GM12865 (cell line): ENCODE measurements around the gene PCBP3.

Experiments used
- DNase-seq: peaks from one replicate; pipeline ENCODE4 v3.0.0; 2010; ENCODE audit warnings: low read depth
- H3K4me3 ChIP-seq: 2 replicates; pipeline ENCODE4 v1.5.1; 2011; ENCODE audit warnings: mild to moderate bottlenecking, low read depth, low read length, control low read depth
- CTCF ChIP-seq: IDR thresholded peaks from 2 replicates; pipeline ENCODE4 v1.5.1; 2011; ENCODE audit warnings: low read length, control low read depth, low read depth, inconsistent platforms; ENCODE audit not compliant: insufficient read depth; ENCODE audit errors: missing control alignments

Gene PCBP3

GRCh38 chr21:45979651-45980050 lies 336.1 kb downstream of the PCBP3 start:
- H3K4me3 ChIP-seq, result no peak overlapping the region
- no peak for DNase-seq
- no peak for TF ChIP-seq CTCF

- no peak overlapping the region for H3K4me3 ChIP-seq
- no peak for TF ChIP-seq CTCF
- no peak for DNase-seq
These were observed 336.7 kb downstream of the PCBP3 start for GRCh38 chr21:45980271-45980670.

GRCh38 chr21:45980697-45981096 lies 337.2 kb downstream of the PCBP3 start:
- TF ChIP-seq CTCF, result no peak
- no peak overlapping the region for H3K4me3 ChIP-seq

GRCh38 chr21:45981151-45982091 lies 337.9 kb downstream of the PCBP3 start, which contains the start of gene COL6A1:
TSS of gene COL6A1 (plus strand) at chr21:45981770. CDS start at chr21:45981851, 81 bp downstream.
- no peak for TF ChIP-seq CTCF
- H3K4me3 ChIP-seq, result no peak within 1 kb of the TSS
- no peak for DNase-seq

More at GRCh38 chr21:45980697-45981096, 337.2 kb downstream of the PCBP3 start:
- DNase-seq, result no peak

GRCh38 chr21:45982092-45982757 lies 338.7 kb downstream of the PCBP3 start:
- no peak overlapping the region for H3K4me3 ChIP-seq

More at GRCh38 chr21:45982092-45982757, 338.7 kb downstream of the PCBP3 start:
- no peak for DNase-seq
- no peak for TF ChIP-seq CTCF
